Measurements from ENCODE around the gene VSIG8.
A peak's percentile ranks its signal among the peaks of the same experiment; 100 is the strongest.

VSIG8 gene

GRCh38 chr1:159882527-159882862 lies 20.0 kb upstream of the VSIG8 start:
- DNase-seq = no peak

GRCh38 chr1:159881622-159882526 lies 19.4 kb upstream of the VSIG8 start:
- DNase-seq = peak; percentile 44

- peak; percentile 48 for DNase-seq
These were observed 18.0 kb upstream of the VSIG8 start for GRCh38 chr1:159880430-159880829.

GRCh38 chr1:159879977-159880376 lies 17.5 kb upstream of the VSIG8 start:
- peak; percentile 72 for DNase-seq

GRCh38 chr1:159879136-159879535 lies 16.7 kb upstream of the VSIG8 start:
- DNase-seq = no peak

- DNase-seq = peak; percentile 56
These were observed 15.4 kb upstream of the VSIG8 start for GRCh38 chr1:159877695-159878444.

GRCh38 chr1:159873530-159874143 lies 11.2 kb upstream of the VSIG8 start:
- DNase-seq = no peak

- no peak for DNase-seq
These were observed 10.4 kb upstream of the VSIG8 start for GRCh38 chr1:159872891-159873290.

GRCh38 chr1:159870704-159871103 lies 8.2 kb upstream of the VSIG8 start:
- DNase-seq = no peak

GRCh38 chr1:159869607-159870006 lies 7.2 kb upstream of the VSIG8 start:
- peak; percentile 65 for DNase-seq

- DNase-seq = peak; percentile 69
These were observed 6.7 kb upstream of the VSIG8 start for GRCh38 chr1:159869173-159869572.

GRCh38 chr1:159868766-159869165 lies 6.3 kb upstream of the VSIG8 start:
- peak; percentile 26 for DNase-seq

GRCh38 chr1:159867664-159868026 lies 5.2 kb upstream of the VSIG8 start:
- DNase-seq = no peak

GRCh38 chr1:159866905-159867663 lies 4.6 kb upstream of the VSIG8 start:
- DNase-seq = no peak

GRCh38 chr1:159866066-159866465 lies 3.6 kb upstream of the VSIG8 start:
- no peak for DNase-seq

- DNase-seq = no peak
These were observed 1.8 kb upstream of the VSIG8 start for GRCh38 chr1:159864262-159864661.

GRCh38 chr1:159862031-159862430 lies 426 bp downstream of the VSIG8 start:
- DNase-seq = no peak

- no peak for DNase-seq
These were observed 1.2 kb downstream of the VSIG8 start for GRCh38 chr1:159861218-159861617.

- DNase-seq = no peak
These were observed 2.0 kb downstream of the VSIG8 start for GRCh38 chr1:159860456-159860855.

- no peak for DNase-seq
These were observed 2.6 kb downstream of the VSIG8 start for GRCh38 chr1:159859767-159860322.

- no peak for DNase-seq
These were observed 4.6 kb downstream of the VSIG8 start for GRCh38 chr1:159857889-159858288.

- DNase-seq = no peak
These were observed 5.9 kb downstream of the VSIG8 start for GRCh38 chr1:159856576-159856975.

GRCh38 chr1:159855709-159856108 lies 6.7 kb downstream of the VSIG8 start:
- DNase-seq = no peak

All from hematopoietic multipotent progenitor cell treated with erythropoietin and hydrocortisone succinate and interleukin-3 and kit ligand, for 4 days (in vitro differentiated cells).